WTC11 (cell line): ENCODE data around the gene FGFR3. TPM values are rescaled to one million over a fixed set of nuclear protein-coding genes. Genes with fewer than 3 reads are reported as not detected.

Experiments used
- ATAC-seq: fragments of 200-7000 bp; cut with Tn5 transposase; 2 replicates; pipeline ENCODE4 v1.10.0; 2021; ENCODE audit warnings: mild to moderate bottlenecking, moderate library complexity
- CTCF ChIA-PET: fragments of 300-600 bp; sonication (Branson Sonifier 250); formaldehyde crosslinking; loops from one replicate; lab custom pipeline; 2021; ENCODE audit warnings: antibody characterized with exemption; lab: Charles Lee
- POLR2A ChIA-PET: fragments of 350-600 bp; sonication (Branson Sonifier 250); formaldehyde crosslinking; loops from one replicate; lab custom pipeline; 2021; ENCODE audit warnings: antibody characterized with exemption; lab: Charles Lee
- DNase-seq: peaks from one replicate; pipeline ENCODE4 v3.0.0; 2021; ENCODE audit warnings: low spot score
- H3K27ac Mint-ChIP-seq: 2 replicates; pipeline ENCODE4 v1.8.0; 2021; ENCODE audit warnings: mixed read lengths
- H3K27me3 Mint-ChIP-seq: 2 replicates; pipeline ENCODE4 v1.8.0; 2021; ENCODE audit warnings: low read depth, mild to moderate bottlenecking, moderate library complexity, mixed read lengths
- H3K36me3 Mint-ChIP-seq: 2 replicates; pipeline ENCODE4 v1.8.0; 2021; ENCODE audit warnings: mixed read lengths
- H3K4me1 Mint-ChIP-seq: 2 replicates; pipeline ENCODE4 v1.8.0; 2022; ENCODE audit warnings: mixed read lengths
- H3K4me3 Mint-ChIP-seq: 2 replicates; pipeline ENCODE4 v1.8.0; 2021; ENCODE audit warnings: mild to moderate bottlenecking, moderate library complexity, mixed read lengths
- H3K9me3 Mint-ChIP-seq: 2 replicates; pipeline ENCODE4 v1.8.0; 2021; ENCODE audit warnings: mixed read lengths
- ARID4B ChIP-seq: sonication (generic); formaldehyde crosslinking; IDR thresholded peaks from 2 replicates; pipeline ENCODE4 v1.8.0; 2023; ENCODE audit warnings: missing genetic modification reagents, mild to moderate bottlenecking, borderline replicate concordance
- E2F1 ChIP-seq: sonication (generic); formaldehyde crosslinking; IDR thresholded peaks from 2 replicates; pipeline ENCODE4 v1.8.0; 2022; ENCODE audit warnings: mild to moderate bottlenecking, missing genetic modification reagents
- ERG ChIP-seq: fragments of 250-450 bp; sonication (Bioruptor Pico); IDR thresholded peaks from 2 replicates; pipeline ENCODE4 v1.8.0; 2021; ENCODE audit warnings: mild to moderate bottlenecking
- FOXP1 ChIP-seq: sonication (generic); formaldehyde crosslinking; IDR thresholded peaks from 2 replicates; pipeline ENCODE4 v1.8.0; 2022; ENCODE audit warnings: missing genetic modification reagents, mild to moderate bottlenecking, moderate library complexity, borderline replicate concordance
- KAT7 ChIP-seq: sonication (generic); formaldehyde crosslinking; IDR thresholded peaks from 2 replicates; pipeline ENCODE4 v1.8.1; 2023; ENCODE audit warnings: missing genetic modification reagents, mild to moderate bottlenecking, borderline replicate concordance
- MAX ChIP-seq: sonication (generic); formaldehyde crosslinking; IDR thresholded peaks from 2 replicates; pipeline ENCODE4 v1.8.0; 2022; ENCODE audit warnings: mild to moderate bottlenecking, missing genetic modification reagents
- NFATC4 ChIP-seq: fragments of 250-450 bp; sonication (Bioruptor Pico); IDR thresholded peaks from 2 replicates; pipeline ENCODE4 v1.9.0; 2021; ENCODE audit warnings: mild to moderate bottlenecking
- NFE2L1 ChIP-seq: sonication (generic); formaldehyde crosslinking; IDR thresholded peaks from 2 replicates; pipeline ENCODE4 v1.8.1; 2023; ENCODE audit warnings: missing genetic modification reagents
- TEAD1 ChIP-seq: sonication (generic); formaldehyde crosslinking; IDR thresholded peaks from 2 replicates; pipeline ENCODE4 v1.8.0; 2022; ENCODE audit warnings: mild to moderate bottlenecking, missing genetic modification reagents
- ZNF281 ChIP-seq: sonication (generic); formaldehyde crosslinking; IDR thresholded peaks from 2 replicates; pipeline ENCODE4 v1.8.0; 2023; ENCODE audit warnings: mild to moderate bottlenecking, missing genetic modification reagents
- ZNF416 ChIP-seq: fragments of 250-450 bp; sonication (Bioruptor Pico); IDR thresholded peaks from 2 replicates; pipeline ENCODE4 v1.9.0; 2021; ENCODE audit warnings: mild to moderate bottlenecking, inconsistent platforms
- ZNF423 ChIP-seq: fragments of 250-450 bp; sonication (Bioruptor Pico); IDR thresholded peaks from 2 replicates; pipeline ENCODE4 v2.1.2; 2022; ENCODE audit warnings: mild to moderate bottlenecking, moderate library complexity
- ZNF532 ChIP-seq: fragments of 250-450 bp; sonication (Bioruptor Pico); IDR thresholded peaks from 2 replicates; pipeline ENCODE4 v1.9.0; 2021; ENCODE audit warnings: mild to moderate bottlenecking, borderline replicate concordance
- total RNA-seq: library from RNA; stranded (reverse); gene quantifications from 3 replicates; pipeline ENCODE4 v1.2.3, GENCODE V29; 2021

FGFR3 gene
- total RNA-seq, 1 experiment from 2014 or later = 19.9 TPM

- TF ChIP-seq ZNF281 (CRISPR knock-in tag) (peak; percentile 75), ZNF532 (CRISPR knock-in tag) (peak; percentile 13; the same call in 1 of the 2 replicates), MAX (CRISPR knock-in tag) (peak; percentile 77; the same call in 1 of the 2 replicates), E2F1 (CRISPR knock-in tag) (no peak), NFE2L1 (CRISPR knock-in tag) (peak; percentile 47; the same call in 1 of the 2 replicates), TEAD1 (CRISPR knock-in tag) (peak; percentile 76; the same call in 1 of the 2 replicates), KAT7 (no peak), FOXP1 (CRISPR knock-in tag) (no peak), ZNF423 (CRISPR knock-in tag) (peak; percentile 96), ZNF416 (CRISPR knock-in tag) (0 out of 2 replicates have a peak, but pooled peaks have one; percentile 26)
Measured at GRCh38 chr4:1777822-1778641, 15.1 kb upstream of the FGFR3 start (continued).

GRCh38 chr4:1778642-1779392 lies 14.3 kb upstream of the FGFR3 start:
- DNase-seq (no peak), ATAC-seq (no peak)
- H3K36me3 Mint-ChIP-seq = no peaks in the 10 kb centered on the region
- peak overlapping the region; percentile 57; the same call in 1 of the 2 replicates for H3K27ac Mint-ChIP-seq
- CTCF ChIA-PET = interaction anchor here (1.4 to 6.1 kb wide), 11 partner anchors 9 to 33 kb away, joined by 4 to 88 read pairs (median 7); partner anchors contain the start of gene FGFR3
- no peak overlapping the region for H3K4me3 Mint-ChIP-seq
- POLR2A ChIA-PET = no interaction called here
- H3K4me1 Mint-ChIP-seq = peaks cover 15% of the 10 kb centered on the region; the same call in 1 of the 2 replicates
- no peaks in the 10 kb centered on the region for H3K27me3 Mint-ChIP-seq
- no peaks in the 10 kb centered on the region for H3K9me3 Mint-ChIP-seq
- TF ChIP-seq ERG (no peak), NFATC4 (CRISPR knock-in tag) (no peak), ARID4B (CRISPR knock-in tag) (no peak), ZNF532 (CRISPR knock-in tag) (no peak)
